Amniotic stem cell (primary cell): ENCODE data around the gene NCS1.

ENCODE experiments used
- DNase-seq: peaks from one replicate; lab custom pipeline; 2025; lab: John Stamatoyannopoulos, UW

Gene NCS1

GRCh38 chr9:130214776-130215340 lies 42.7 kb downstream of the NCS1 start:
- DNase-seq, result no peak

DNA sequence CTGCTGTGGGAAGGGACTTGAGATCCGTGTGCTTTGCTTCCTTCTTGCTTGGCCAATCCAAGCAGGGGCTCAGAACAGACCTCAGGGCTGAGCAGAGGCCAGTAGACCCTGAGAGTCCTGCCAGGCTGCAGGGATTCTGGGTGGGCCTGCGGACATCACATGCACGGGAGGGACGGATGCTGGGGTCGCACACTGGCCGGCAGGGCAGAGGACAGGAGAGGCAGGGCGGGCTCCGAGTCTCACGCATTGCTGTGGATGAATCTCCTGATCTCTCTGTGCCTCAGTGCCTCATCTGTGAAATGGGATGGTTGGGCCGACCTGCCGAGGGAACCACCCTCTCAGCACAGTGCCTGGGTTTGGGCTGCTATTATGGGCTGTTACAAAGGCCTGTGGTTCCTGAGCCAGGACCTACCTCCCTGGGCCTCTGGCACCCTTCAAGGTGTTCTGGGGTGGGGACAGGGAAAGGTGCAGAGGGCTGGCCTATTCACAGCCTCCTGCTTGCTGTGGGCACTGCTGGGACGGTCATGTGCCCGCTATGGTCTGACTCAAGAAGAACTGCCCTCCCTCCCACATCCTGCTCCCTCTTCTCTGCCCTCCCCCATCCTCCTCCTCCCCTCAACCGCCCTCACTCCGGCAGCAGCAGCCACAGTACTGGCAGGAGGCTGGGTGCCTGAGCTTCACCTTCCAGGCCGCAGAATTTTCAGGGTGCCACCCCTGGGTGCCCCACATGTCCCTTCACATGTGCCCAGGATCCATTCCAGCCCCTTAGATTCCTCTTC lies 43.3 kb downstream of the NCS1 start:
- no peak for DNase-seq

DNA sequence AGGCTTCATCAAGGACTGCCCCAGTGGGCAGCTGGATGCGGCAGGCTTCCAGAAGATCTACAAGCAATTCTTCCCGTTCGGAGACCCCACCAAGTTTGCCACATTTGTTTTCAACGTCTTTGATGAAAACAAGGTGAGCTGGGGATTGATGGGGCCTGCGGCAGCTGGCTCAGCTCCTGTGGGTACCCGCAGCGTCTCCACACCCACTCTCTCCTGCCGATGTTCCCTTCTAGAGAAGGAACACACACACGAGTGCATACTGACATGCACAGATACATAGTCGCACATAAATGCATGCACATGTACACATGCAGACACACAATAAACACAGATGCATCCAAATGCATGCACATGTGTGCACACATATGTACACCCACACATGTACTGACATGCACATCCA lies 45.6 kb downstream of the NCS1 start:
- no peak for DNase-seq

GRCh38 chr9:130219661-130220096 lies 47.5 kb downstream of the NCS1 start:
- DNase-seq, result no peak

GRCh38 chr9:130220352-130220751 lies 48.1 kb downstream of the NCS1 start:
- DNase-seq, result no peak

DNA sequence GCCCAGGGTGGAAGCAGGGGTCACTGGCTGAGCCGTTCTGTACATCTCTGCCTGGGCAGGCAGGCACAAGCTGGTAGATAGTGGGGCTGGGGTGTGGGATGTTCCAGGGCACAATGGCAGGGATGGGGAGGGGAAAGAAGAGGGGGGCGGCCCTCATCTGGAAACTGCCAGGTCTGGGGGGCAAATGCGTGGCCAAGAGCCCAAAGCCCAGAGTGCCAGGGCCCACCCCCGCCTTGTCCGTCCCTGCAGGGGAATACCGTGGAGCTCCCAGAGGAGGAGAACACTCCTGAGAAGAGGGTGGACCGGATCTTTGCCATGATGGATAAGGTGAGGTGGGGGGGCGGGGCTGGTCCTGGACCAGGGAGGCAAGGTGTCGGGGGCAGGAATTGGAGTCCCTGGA lies 50.6 kb downstream of the NCS1 start:
- no peak for DNase-seq

- no peak for DNase-seq
Measured at GRCh38 chr9:130225071-130225470, 52.9 kb downstream of the NCS1 start.

- no peak for DNase-seq
Measured at GRCh38 chr9:130225586-130225985, 53.4 kb downstream of the NCS1 start.

DNA sequence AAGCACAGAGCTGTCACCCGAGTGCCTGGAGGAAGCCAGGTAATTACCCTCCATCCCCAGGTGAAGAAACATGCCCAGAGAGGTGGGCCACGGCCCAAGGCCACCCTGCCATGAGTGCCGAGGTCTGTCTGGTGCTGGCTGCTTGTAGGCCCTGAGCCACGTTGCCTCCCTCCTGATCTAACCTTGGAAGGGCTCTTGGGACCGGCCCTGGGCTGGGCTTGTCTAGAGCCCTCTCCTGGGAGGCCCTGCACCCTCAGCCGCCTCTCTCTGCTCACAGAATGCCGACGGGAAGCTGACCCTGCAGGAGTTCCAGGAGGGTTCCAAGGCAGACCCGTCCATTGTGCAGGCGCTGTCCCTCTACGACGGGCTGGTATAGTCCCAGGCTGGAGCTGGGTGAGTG lies 53.9 kb downstream of the NCS1 start:
- no peak for DNase-seq

- no peak for DNase-seq
Measured at GRCh38 chr9:130227833-130228232, 55.6 kb downstream of the NCS1 start.

DNA sequence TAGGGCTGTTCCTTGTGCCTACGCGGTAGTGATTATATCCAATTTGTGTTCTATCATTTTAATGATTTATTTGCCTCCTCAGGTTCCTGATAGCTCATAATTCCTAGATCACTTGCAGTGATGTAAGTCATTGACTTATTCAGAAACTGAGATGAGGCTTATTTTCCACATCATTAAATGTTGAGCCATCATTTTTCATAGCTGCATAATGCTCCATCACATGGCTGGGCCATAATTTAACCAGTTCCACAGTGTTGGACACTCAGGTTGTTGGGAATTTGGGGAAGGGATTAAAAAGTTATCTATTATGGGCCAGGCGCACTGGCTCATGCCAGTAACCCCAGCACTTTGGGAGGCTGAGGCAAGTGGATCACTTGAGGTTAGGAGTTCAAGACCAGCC lies 57.6 kb downstream of the NCS1 start:
- no peak for DNase-seq

DNA sequence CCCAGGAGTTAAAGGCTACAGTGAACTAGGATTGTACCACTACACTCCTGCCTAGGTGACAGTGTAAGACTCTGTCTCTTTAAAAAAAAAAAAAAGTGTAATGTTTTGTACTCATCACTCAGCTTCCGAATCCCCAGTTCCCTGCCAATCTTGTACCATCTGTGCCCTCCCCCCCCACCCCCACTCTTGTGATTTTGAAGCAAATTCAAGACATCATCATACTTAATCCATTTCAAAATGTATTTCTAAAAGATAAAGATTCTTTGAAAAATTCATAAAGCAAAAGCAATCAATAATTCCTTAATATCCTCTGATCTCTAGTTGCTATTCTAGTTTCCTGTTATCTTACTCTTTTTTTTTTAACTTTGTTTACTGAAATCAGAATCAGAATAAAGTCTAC lies 58.4 kb downstream of the NCS1 start:
- DNase-seq, result no peak

- DNase-seq, result no peak
Measured at GRCh38 chr9:130232899-130233586, 60.8 kb downstream of the NCS1 start.

DNA sequence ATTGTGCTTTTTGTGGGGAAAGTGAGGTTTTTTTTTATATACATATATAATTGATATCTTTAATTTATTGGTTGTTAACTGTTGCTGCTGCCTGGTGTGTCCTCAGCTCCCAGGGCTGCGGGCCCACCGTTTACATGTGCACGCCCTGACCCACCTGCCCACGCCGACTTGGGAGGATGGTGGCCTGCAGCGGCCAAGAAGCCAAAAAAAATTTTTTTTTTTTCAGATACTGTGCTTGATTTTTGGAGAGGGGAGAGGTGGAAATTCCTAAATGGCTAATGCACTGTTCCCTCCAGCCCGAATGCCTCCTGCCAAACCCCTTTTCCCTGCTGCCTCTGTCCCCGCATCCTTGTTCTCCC lies 61.4 kb downstream of the NCS1 start:
- DNase-seq, result no peak

- no peak for DNase-seq
Measured at GRCh38 chr9:130234340-130235260, 62.4 kb downstream of the NCS1 start.

GRCh38 chr9:130235558-130236435 lies 63.6 kb downstream of the NCS1 start:
- DNase-seq, result no peak

DNA sequence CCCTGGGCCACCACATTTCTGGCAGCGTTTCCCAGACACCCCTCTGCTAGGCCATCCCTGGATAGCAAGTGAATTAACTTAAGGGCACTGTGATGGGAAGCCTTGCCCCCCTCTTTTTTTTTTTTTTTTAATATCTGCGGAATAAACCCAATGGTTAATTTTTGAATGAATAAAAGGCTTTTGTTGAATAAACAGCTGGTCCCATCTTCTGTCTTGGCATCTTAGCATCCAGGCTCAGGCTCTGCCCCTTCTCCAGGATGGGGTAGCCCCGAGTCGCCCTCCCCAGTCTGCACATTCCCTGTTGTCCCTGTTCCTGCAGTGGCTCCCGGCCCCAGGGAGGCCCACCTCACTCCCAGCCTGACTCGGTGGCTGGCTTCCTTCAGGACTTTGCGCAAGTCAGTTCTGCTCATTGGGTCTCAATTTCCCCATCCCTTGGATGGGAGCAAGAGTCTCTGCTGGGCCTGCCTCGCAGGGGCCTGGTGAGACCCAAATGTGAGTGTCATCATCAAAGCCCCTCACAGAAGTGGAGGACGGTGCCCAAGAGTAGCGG lies 64.3 kb downstream of the NCS1 start:
- no peak for DNase-seq

- no peak for DNase-seq
Measured at GRCh38 chr9:130237076-130237475, 64.9 kb downstream of the NCS1 start.

GRCh38 chr9:130237763-130238524 lies 65.7 kb downstream of the NCS1 start:
- no peak for DNase-seq

DNA sequence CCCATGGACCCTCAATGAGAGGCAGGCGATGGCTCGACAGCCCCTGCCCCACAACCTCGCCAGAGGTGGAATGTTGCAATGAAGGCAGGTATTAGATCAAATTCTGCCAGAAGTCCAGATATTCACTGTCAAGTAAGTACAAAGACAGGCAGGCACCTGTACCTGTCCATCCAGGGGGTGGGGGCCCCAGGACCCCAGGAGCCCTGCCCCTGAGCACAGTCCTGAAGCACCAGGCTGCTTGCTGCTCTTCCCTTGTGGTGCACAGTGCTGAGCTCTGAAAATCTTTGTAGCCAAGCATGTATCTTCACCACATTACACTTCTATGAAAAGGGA lies 67.1 kb downstream of the NCS1 start:
- no peak for DNase-seq
